Panc1 (cell line): ENCODE data around the gene UBE2U.

Experiments used
- TF ChIP-seq, protein P1 (sequence below): fragments of 450-650 bp; IDR thresholded peaks from 2 replicates; pipeline ENCODE4 v1.5.1; 2017; ENCODE audit warnings: mild to moderate bottlenecking
- TF ChIP-seq, protein P2 (sequence below), 2 experiments: IDR thresholded peaks; 2 replicates each; pipeline ENCODE4 v1.6.1; 2011 to 2012; ENCODE audit warnings: low read depth in 2 of 2, control low read depth in 1 of 2, low read length in 1 of 2, mild to moderate bottlenecking in 1 of 2, moderate library complexity in 1 of 2; ENCODE audit not compliant: insufficient read depth in 1 of 2

DNA sequence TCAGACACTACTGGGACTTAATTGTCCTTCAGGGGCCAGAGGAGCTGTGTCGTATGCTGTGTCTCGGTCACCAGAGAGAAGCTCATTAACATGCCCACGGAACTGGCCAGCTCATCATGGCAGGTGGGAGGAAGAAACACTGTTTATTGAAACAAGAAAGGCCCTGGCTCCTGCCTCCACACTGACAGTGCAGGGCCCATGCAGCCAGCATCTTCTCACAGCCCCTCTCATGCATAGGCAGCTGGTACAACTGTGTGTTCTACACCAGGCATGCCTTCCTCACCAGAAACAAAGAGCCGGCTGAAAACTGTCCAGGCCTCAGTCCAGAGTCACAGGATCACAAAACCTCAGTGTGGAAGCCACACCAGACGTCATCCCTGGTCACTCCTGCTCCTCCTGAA is 106.0 kb downstream of the UBE2U start:
- TF ChIP-seq, protein P1, sequence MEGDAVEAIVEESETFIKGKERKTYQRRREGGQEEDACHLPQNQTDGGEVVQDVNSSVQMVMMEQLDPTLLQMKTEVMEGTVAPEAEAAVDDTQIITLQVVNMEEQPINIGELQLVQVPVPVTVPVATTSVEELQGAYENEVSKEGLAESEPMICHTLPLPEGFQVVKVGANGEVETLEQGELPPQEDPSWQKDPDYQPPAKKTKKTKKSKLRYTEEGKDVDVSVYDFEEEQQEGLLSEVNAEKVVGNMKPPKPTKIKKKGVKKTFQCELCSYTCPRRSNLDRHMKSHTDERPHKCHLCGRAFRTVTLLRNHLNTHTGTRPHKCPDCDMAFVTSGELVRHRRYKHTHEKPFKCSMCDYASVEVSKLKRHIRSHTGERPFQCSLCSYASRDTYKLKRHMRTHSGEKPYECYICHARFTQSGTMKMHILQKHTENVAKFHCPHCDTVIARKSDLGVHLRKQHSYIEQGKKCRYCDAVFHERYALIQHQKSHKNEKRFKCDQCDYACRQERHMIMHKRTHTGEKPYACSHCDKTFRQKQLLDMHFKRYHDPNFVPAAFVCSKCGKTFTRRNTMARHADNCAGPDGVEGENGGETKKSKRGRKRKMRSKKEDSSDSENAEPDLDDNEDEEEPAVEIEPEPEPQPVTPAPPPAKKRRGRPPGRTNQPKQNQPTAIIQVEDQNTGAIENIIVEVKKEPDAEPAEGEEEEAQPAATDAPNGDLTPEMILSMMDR = no peak
- TF ChIP-seq, protein P2, sequence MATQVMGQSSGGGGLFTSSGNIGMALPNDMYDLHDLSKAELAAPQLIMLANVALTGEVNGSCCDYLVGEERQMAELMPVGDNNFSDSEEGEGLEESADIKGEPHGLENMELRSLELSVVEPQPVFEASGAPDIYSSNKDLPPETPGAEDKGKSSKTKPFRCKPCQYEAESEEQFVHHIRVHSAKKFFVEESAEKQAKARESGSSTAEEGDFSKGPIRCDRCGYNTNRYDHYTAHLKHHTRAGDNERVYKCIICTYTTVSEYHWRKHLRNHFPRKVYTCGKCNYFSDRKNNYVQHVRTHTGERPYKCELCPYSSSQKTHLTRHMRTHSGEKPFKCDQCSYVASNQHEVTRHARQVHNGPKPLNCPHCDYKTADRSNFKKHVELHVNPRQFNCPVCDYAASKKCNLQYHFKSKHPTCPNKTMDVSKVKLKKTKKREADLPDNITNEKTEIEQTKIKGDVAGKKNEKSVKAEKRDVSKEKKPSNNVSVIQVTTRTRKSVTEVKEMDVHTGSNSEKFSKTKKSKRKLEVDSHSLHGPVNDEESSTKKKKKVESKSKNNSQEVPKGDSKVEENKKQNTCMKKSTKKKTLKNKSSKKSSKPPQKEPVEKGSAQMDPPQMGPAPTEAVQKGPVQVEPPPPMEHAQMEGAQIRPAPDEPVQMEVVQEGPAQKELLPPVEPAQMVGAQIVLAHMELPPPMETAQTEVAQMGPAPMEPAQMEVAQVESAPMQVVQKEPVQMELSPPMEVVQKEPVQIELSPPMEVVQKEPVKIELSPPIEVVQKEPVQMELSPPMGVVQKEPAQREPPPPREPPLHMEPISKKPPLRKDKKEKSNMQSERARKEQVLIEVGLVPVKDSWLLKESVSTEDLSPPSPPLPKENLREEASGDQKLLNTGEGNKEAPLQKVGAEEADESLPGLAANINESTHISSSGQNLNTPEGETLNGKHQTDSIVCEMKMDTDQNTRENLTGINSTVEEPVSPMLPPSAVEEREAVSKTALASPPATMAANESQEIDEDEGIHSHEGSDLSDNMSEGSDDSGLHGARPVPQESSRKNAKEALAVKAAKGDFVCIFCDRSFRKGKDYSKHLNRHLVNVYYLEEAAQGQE (IDR thresholded peaks at IDR 0.05; ENCODE audit: insufficient read depth in 1 of 2, low read depth in 2 of 2, low read length in 1 of 2) = no peak
